Ishikawa (cell line): ENCODE data around the gene SETDB1.

Experiments used
- CEBPB ChIP-seq: IDR thresholded peaks from 2 replicates; pipeline ENCODE4 v1.6.1; 2012
- CREB1 ChIP-seq: IDR thresholded peaks from 2 replicates; pipeline ENCODE4 v1.6.1; 2012; ENCODE audit warnings: low read depth
- EGR1 ChIP-seq: IDR thresholded peaks from 2 replicates; pipeline ENCODE4 v1.6.1; 2012
- EP300 ChIP-seq: IDR thresholded peaks from 2 replicates; pipeline ENCODE4 v1.6.1; 2012; ENCODE audit warnings: borderline replicate concordance
- FOXM1 ChIP-seq: IDR thresholded peaks from 2 replicates; pipeline ENCODE4 v1.6.1; 2012; ENCODE audit warnings: low read depth, borderline replicate concordance
- NFIC ChIP-seq: IDR thresholded peaks from 2 replicates; pipeline ENCODE4 v1.6.1; 2012
- RAD21 ChIP-seq: IDR thresholded peaks from 2 replicates; pipeline ENCODE4 v1.6.1; 2012; ENCODE audit warnings: low read depth
- REST ChIP-seq: IDR thresholded peaks from 2 replicates; pipeline ENCODE4 v1.6.1; 2012; ENCODE audit warnings: low read depth, mild to moderate bottlenecking
- TAF1 ChIP-seq: IDR thresholded peaks from 2 replicates; pipeline ENCODE4 v1.6.1; 2012; ENCODE audit warnings: low read depth, mild to moderate bottlenecking
- TCF12 ChIP-seq: IDR thresholded peaks from 2 replicates; pipeline ENCODE4 v1.6.1; 2012; ENCODE audit warnings: low read depth
- TEAD4 ChIP-seq: IDR thresholded peaks from 2 replicates; pipeline ENCODE4 v1.6.1; 2012
- USF1 ChIP-seq: IDR thresholded peaks from 2 replicates; pipeline ENCODE4 v1.6.1; 2012
- YY1 ChIP-seq: IDR thresholded peaks from 2 replicates; pipeline ENCODE4 v1.6.1; 2012; ENCODE audit warnings: low read depth
- ZBTB7A ChIP-seq: IDR thresholded peaks from 2 replicates; pipeline ENCODE4 v1.6.1; 2012; ENCODE audit warnings: low read depth
- TF ChIP-seq, protein P1 (sequence below): IDR thresholded peaks from 2 replicates; pipeline ENCODE4 v1.6.1; 2012

The SETDB1 gene

GRCh38 chr1:151003180-151003579, 77.0 kb downstream of the SETDB1 start:
- TF ChIP-seq, protein P1, sequence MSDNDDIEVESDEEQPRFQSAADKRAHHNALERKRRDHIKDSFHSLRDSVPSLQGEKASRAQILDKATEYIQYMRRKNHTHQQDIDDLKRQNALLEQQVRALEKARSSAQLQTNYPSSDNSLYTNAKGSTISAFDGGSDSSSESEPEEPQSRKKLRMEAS = no peak
- TF ChIP-seq REST (no peak), CREB1 (no peak), TAF1 (no peak), FOXM1 (no peak), RAD21 (no peak), NFIC (no peak)

DNA sequence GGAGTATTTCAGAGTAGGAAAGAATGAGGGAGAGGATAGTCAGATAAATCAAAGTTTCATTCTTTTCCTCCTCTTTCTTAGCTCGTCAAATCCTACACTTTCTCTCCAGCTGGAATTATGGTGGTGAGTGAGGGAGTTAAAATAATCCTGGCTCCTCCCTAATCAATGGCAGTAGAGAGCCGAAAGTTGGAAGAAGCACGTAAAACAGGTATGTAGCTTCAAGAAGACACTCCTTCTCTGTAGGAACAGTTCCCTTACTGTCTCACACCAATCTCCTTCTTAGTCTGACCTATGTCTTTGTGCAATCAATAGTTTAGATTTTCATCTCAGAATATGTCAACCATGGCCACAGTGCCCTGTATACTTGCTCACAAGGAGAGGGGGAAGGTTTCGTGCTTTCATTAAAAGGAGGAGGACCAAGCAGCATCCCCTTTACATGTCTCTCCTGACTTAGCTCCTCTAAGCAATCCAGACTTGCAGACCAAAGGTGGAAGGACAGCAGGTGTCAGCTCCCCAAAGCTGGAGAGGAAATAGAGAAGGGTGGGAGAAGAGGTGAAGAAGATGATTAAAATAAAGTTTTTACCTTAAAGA, 79.7 kb downstream of the SETDB1 start:
- TF ChIP-seq TEAD4 = no peak
- no peak for TF ChIP-seq CREB1
- no peak for TF ChIP-seq CEBPB
- TF ChIP-seq REST = no peak
- TF ChIP-seq TCF12 = no peak
- TF ChIP-seq EP300 = no peak
- no peak for TF ChIP-seq FOXM1
- TF ChIP-seq YY1 = no peak

DNA sequence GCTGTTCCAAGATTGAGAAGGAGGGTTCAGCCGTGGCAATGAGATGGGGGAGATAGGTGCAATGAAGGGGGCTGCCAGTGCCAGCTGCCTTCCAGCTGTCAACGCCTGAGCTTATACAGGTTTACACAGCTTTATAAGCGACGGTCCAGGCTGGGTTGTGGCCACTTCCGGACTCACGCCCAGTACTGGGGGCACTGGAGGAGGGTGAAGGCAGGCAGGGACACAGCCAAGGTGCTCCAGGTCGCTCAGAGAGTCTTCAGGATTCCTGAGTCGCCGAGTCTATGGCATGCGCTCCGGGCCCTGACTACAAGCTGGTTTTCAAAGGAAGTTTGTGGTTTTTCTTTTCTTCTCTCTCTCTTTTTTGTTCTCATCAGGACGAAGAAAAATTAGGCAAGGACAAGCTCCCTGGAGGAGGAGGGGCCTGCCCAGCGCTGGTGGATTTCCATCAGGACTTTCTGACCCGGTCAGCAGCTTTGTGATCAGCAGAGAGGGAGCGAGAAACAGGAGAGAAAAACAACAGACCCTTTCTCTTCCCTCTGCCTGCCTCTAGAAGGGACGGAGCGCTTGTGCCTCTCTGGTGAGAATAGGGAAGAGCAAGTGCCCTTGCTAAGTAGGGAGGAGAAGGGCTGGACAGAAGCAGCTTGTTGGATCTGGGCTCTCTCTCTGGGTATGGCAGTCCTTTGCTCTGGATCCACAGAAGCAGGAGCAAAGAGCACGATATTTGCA, 80.3 kb downstream of the SETDB1 start, which contains the start of gene MINDY1:
Gene MINDY1 (minus strand): TSS at position 576 of the 726 bp plus-strand sequence. CDS start 4,285 bp downstream, outside the sequence.
- peak; percentile 46 for TF ChIP-seq RAD21
- no peak for TF ChIP-seq EP300

- no peak for TF ChIP-seq TEAD4
- TF ChIP-seq YY1 = no peak
- no peak for TF ChIP-seq CREB1
Measured at GRCh38 chr1:151007853-151008243, 81.7 kb downstream of the SETDB1 start.

GRCh38 chr1:151008244-151009205, 82.4 kb downstream of the SETDB1 start, which contains the start of gene PRUNE1:
Gene PRUNE1 (plus strand): TSS chr1:151008449. CDS start chr1:151008633, 184 bp downstream.
- TF ChIP-seq EGR1 (no peak), TAF1 (peak; percentile 67), YY1 (peak; percentile 34; the same call in 1 of the 2 replicates), TEAD4 (no peak), REST (no peak), EP300 (peak; percentile 34; the same call in 1 of the 2 replicates), USF1 (no peak), RAD21 (no peak), ZBTB7A (0 out of 2 replicates have a peak, but pooled peaks have one; percentile 37), TCF12 (peak; percentile 71; the same call in 1 of the 2 replicates), CEBPB (no peak), CREB1 (peak; percentile 70), NFIC (no peak), FOXM1 (no peak)
- TF ChIP-seq, protein P1 = peak; percentile 45
